Suppressor macrophage treated with lipopolysaccharide for 4 hours (primary cell): ENCODE data around the gene PCLAF.

Source experiments
- DNase-seq: peaks from one replicate; pipeline ENCODE4 v3.0.0-alpha.2; 2020

PCLAF gene

DNA sequence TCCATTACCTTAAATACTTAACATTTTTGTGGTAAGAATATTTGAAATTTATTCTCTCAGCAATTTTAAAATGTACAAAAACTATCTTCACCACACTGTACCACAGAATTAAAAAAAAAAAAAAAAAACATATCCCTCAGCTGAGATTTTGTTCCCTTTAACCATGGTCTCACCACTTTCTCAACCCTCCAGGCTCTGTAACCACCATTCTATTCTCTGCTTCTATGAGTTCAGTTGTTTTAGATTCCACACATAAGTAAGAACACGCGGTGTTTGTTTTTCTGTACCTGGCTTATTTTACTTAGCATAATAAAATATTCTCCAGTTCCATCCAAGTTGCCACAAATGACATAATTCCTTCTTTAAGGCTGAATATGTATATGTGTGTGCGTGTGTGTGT lies 66.8 kb downstream of the PCLAF start:
- no peak for DNase-seq
